RWPE1 (cell line): ENCODE measurements around the gene PKHD1.

Experiments
- CTCF ChIA-PET: fragments of 350-600 bp; sonication (Branson Sonifier 250); formaldehyde crosslinking; extraction: SDS; loops from one replicate; lab custom pipeline; 2021; lab: Yijun Ruan, JAX
- POLR2A ChIA-PET: fragments of 400-600 bp; formaldehyde crosslinking; extraction: SDS; loops from one replicate; lab custom pipeline; 2020; ENCODE audit warnings: antibody characterized with exemption; ENCODE audit not compliant: low non-redundant PET; lab: Yijun Ruan, JAX
- DNase-seq: peaks from one replicate; pipeline ENCODE4 v3.0.0; 2012; ENCODE audit warnings: low spot score
- H3K27ac ChIP-seq: fragments of 450-650 bp; 2 replicates; pipeline ENCODE4 v1.5.1; 2017
- TF ChIP-seq, protein P1 (sequence below): fragments of 450-650 bp; conservative IDR thresholded peaks from 2 replicates; pipeline ENCODE4 v1.5.1; 2017; ENCODE audit warnings: low read depth, mild to moderate bottlenecking

The PKHD1 gene

GRCh38 chr6:51792273-51793030 is 295.0 kb downstream of the PKHD1 start:
- ChIA-PET POLR2A (no interaction called here), CTCF (no interaction called here)
- no peak overlapping the region for H3K27ac ChIP-seq
- DNase-seq = no peak
- TF ChIP-seq, protein P1, sequence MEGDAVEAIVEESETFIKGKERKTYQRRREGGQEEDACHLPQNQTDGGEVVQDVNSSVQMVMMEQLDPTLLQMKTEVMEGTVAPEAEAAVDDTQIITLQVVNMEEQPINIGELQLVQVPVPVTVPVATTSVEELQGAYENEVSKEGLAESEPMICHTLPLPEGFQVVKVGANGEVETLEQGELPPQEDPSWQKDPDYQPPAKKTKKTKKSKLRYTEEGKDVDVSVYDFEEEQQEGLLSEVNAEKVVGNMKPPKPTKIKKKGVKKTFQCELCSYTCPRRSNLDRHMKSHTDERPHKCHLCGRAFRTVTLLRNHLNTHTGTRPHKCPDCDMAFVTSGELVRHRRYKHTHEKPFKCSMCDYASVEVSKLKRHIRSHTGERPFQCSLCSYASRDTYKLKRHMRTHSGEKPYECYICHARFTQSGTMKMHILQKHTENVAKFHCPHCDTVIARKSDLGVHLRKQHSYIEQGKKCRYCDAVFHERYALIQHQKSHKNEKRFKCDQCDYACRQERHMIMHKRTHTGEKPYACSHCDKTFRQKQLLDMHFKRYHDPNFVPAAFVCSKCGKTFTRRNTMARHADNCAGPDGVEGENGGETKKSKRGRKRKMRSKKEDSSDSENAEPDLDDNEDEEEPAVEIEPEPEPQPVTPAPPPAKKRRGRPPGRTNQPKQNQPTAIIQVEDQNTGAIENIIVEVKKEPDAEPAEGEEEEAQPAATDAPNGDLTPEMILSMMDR = no peak

GRCh38 chr6:51790946-51791345 is 296.5 kb downstream of the PKHD1 start:
- TF ChIP-seq, protein P1 = no peak
- no peak overlapping the region for H3K27ac ChIP-seq
- DNase-seq = no peak
- CTCF ChIA-PET = no interaction called here
- POLR2A ChIA-PET = no interaction called here

GRCh38 chr6:51788121-51788520 is 299.3 kb downstream of the PKHD1 start:
- TF ChIP-seq, protein P1 = no peak
- CTCF ChIA-PET = no interaction called here
- no peak for DNase-seq
- POLR2A ChIA-PET = no interaction called here
- no peak overlapping the region for H3K27ac ChIP-seq

- CTCF ChIA-PET = no interaction called here
- POLR2A ChIA-PET = no interaction called here
- DNase-seq = no peak
- TF ChIP-seq, protein P1 = no peak
- no peak overlapping the region for H3K27ac ChIP-seq
Measured at GRCh38 chr6:51778666-51779065, 308.7 kb downstream of the PKHD1 start.

DNA sequence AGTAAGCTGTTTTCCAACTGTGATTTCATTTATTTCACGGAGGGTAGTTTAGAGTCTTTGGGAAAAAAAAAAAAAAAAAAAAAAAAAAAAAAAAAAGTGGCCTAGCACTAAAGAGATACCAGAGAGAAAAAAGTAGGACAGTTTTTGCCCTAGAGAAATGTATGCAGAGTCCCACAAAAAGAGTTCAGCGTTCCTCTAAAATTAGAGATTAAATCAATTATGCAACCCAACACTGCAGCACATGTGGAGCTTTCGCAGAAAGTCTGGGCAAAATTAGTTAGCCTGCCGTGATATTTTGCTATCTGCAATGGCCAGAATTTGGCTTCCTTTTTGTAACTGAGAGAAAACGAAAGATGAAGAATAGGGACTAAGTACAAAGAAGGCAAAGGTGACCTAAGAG is 309.8 kb downstream of the PKHD1 start:
- TF ChIP-seq, protein P1 = no peak
- no peak for DNase-seq
- POLR2A ChIA-PET = no interaction called here
- no peak overlapping the region for H3K27ac ChIP-seq
- CTCF ChIA-PET = interaction anchor here (0.6 kb wide), 1 partner anchor 681 kb away, joined by 3 read pairs; no protein-coding TSS in a partner anchor

DNA sequence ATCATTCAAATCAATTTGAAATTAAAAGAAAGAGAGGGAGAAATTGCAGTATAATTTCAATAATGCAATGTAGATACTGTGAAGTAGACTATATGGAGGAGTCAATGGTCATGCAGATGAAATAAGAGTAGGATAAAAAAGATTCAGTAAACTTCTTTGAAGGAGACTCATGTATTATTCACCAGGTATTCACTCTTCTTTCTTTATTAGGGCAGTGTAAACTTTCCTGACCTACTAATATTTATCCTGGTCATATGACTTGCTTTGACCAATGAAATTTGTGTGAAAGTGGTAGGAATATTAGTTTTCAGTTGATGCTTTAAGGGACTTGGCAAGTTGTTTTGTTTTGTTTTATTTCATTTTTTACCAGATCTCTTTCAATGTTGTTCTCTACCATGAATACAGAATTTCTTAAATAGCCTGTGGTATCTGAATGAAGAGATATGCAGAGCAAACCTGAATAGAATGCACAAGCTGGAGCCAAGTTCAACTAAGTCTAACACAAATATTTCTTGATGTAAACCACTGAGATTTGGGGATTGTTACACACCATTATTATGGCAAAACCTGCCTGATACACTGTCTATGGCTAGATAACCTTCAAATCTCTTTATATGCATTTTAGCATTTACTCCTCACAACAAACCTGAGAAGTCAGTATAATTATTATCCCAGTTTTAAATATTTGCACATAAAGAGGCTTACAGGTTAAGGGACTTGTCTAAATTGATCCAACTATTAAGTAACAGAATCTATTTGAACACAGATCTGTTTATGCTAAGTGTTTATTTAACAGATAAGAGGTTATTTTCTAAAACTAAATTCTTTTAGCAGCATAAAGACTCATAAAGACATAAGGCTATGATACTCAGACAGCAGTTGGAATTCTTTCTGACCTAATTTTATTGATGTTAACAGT is 311.2 kb downstream of the PKHD1 start:
- TF ChIP-seq, protein P1 = no peak
- ChIA-PET POLR2A (no interaction called here), CTCF (no interaction called here)
- H3K27ac ChIP-seq = no peak overlapping the region
- no peak for DNase-seq
